Subcutaneous adipose tissue (tissue), 4 donors: ENCODE measurements around the gene OCA2. TPM values are rescaled to one million over a fixed set of nuclear protein-coding genes. Genes with fewer than 3 reads are reported as not detected.

Source experiments
- total RNA-seq, 4 donors: library from RNA; depleted of rRNA; stranded (reverse); fragments of >200 nt; gene quantifications; one replicate each; pipeline ENCODE4 v1.1.0, GENCODE V29; 2016
- TF ChIP-seq, protein P1 (sequence below): fragments of 450-650 bp; IDR thresholded peaks from one replicate; pipeline ENCODE4 v1.5.1; 2016; ENCODE audit warnings: low read depth, mild to moderate bottlenecking, control low read depth, antibody characterized with exemption, moderate library complexity

OCA2 gene
- total RNA-seq, 4 donors from 2014 or later: 1.1 TPM; not detected in 3

DNA sequence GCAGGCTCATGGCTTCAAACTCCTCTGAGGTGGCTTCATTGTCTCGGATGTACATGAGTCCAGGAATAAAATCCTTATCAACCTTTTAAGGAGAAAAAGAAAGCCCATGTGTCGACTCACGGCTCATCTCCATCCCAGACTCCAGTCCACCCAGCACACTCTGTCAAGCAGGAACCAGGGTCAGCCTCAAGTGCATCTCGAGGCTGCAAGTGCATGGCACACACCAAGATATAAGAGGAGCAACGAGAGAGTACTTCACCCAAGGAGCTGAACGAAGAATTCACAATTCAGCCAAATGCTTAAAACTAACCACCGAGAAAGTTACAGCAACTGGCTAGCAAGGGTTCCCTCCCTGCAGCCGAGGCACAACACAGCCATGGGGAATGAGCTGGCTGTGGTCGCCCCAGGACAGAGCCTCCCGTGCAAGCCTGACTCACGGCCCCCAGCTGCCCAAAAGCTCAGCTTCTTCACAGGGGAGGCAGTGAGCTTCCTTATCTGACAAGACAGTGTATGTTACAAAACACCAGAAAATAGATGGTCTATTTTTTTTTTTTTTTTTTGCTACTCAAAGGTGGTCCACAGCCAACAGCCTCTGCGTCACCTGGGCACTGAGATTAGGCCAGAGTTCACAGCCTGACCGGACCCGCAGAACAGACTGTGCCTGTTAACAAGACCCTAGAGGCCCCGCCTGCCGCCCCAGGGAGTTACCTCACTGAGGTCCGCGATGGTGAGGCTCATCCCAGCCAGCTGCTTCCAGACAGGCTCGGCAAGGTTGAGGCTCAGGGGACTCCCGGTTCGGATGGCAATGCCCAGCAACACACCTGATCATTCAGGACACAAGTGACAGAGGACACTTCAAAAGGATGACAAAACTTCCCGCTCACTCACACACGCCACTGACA is 15.9 kb upstream of the OCA2 start:
- TF ChIP-seq, protein P1, sequence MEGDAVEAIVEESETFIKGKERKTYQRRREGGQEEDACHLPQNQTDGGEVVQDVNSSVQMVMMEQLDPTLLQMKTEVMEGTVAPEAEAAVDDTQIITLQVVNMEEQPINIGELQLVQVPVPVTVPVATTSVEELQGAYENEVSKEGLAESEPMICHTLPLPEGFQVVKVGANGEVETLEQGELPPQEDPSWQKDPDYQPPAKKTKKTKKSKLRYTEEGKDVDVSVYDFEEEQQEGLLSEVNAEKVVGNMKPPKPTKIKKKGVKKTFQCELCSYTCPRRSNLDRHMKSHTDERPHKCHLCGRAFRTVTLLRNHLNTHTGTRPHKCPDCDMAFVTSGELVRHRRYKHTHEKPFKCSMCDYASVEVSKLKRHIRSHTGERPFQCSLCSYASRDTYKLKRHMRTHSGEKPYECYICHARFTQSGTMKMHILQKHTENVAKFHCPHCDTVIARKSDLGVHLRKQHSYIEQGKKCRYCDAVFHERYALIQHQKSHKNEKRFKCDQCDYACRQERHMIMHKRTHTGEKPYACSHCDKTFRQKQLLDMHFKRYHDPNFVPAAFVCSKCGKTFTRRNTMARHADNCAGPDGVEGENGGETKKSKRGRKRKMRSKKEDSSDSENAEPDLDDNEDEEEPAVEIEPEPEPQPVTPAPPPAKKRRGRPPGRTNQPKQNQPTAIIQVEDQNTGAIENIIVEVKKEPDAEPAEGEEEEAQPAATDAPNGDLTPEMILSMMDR: no peak

DNA sequence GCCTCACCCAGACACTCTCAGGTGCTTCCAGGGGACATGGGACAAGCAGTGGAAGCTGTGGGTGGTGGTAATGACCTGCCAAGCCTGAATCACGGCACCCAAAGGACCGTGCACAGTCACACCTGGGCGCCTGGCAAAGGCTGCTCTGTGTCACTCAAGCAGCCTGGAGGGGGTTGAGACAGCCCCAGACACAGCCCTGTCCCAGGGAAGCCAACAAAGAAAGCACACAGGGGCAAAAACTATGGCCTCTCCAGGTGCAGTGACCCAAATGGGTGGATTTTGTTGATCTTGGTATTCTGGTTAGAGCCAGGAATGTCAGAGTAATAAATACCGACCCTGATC is 15.0 kb upstream of the OCA2 start:
- TF ChIP-seq, protein P1: no peak

DNA sequence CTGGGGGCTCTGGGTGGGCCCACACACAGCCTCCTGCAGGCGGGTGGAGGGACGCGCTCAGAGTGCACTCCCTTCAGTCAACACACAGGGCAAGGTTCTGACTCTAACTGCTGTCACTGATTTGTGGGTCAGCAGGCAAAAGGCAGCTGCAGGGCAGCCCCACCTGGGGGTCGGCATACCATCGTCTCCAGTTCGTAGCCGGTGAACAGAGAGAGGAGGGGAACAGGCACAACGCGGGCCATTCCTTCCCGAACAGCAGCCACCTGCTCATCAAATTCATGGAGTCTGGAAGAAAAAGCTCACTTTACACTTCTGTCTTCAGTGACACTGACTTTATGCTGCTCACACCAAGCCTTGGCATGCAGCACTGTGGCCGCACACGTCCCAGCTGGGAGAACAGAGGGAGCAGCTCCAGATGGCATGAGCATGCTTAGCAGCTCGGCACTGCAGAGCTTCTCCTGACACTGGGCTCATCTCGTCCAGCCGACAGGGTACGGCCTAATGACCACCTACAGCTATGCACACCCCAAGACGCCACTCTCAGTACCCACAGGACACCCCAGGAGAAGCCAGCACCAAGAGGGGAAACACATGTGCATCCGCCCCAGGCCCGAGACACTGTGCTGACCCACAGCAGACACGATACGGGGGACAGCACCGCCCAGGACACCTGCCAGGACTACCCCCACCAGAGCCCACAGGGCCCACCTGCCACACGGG is 14.4 kb upstream of the OCA2 start:
- TF ChIP-seq, protein P1: no peak

DNA sequence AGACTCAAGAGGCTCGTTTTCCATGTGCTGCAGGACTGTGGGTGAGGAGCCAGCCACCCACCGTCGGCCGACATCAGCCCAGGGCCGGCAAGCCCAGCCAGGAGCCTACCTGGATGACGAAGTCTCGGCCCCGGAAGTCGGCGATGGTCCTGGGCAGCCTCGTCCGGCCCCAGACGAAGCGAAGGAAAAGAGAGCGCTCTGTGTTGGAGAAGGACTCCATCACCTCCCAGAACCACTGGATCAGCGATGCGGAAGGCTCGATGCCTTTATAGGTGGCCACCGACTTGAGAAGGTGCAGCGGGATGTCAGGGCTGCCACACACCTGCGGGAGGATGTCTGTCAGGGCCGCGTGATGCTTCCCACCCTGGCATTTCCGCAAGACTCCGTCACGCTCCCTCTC is 13.8 kb upstream of the OCA2 start:
- TF ChIP-seq, protein P1: no peak

DNA sequence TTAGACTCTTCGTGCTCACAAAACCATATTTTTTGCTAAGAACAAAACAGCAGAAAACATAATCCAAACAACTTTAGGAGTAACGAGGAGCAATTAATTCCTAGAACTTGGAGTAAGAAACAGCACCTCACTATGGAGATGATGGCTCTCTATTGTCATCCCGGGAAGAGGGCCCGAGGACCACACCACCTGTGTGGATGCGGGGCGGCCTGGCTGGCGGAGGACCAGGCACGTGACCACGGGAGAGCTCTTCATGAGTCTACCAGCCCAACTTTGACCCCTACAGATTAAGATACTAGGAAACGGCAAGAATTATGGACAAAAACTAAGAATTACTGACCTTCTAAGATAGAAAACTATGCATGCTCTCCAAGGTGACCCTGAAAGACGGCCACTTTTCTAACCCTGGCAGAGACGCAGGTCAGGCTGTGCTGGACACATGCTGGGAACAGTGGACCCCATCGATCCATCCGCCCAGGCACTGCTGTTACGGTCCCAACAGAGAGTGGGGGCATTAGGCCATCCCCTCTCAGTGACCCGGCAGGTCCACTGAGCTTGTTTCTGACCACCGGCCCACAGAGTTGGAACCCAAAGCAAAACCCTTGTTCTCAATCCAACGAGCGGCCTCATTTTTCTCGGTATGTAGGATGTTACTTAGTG is 13.1 kb upstream of the OCA2 start:
- TF ChIP-seq, protein P1: no peak

DNA sequence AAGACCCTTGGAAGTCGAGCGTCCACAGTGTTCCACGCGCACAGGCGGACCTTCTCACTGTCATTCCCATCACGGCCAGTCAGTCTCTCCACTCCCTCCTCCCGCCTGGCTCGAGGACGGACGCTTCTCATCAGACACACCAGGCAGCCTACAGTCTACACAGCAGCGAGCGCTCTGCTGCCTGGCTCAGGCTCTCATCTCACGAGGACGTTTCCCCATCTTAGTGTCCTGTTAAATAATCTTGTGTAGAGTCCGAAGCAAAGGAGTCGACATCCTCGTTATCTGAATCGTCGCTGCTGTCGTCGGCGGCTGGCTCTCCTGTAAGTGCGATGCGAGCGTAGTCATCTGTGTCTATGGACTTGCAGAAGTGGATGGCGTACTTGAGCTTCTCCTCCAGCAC is 12.4 kb upstream of the OCA2 start:
- TF ChIP-seq, protein P1: no peak

DNA sequence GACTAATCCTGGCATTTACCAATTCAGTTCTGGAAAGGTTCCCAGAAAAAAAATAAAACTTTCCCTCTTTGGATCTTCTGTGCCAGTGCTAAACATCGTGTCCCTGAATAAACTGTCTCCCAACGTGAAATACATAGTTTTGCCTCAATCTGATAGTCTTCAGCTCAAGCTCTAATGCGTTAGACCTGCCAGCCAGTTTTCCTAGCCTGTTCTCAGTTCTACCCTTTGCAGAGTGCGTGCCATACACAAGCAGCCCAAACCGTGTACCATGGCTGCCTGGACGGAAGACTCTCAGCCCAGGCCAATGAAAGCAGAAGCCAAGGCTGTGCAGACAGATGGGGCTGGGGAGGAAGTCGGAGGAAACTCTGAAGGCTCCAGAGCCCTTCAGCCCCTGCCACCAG is 11.4 kb upstream of the OCA2 start:
- TF ChIP-seq, protein P1: no peak
